Pancreas (tissue), 10 donors: ENCODE results near the gene CDKAL1. TPM values are rescaled to one million over a fixed set of nuclear protein-coding genes. Genes with fewer than 3 reads are reported as not detected.

Experiments
- ATAC-seq, 4 donors: fragments of 200-7000 bp; cut with Tn5 transposase; one replicate each; pipeline versions ENCODE4 v1.8.0 to v1.9.1; 2020; ENCODE audit warnings: mild to moderate bottlenecking in 4 of 4, moderate library complexity in 4 of 4
- DNase-seq, 6 donors: peaks; one replicate each; pipeline ENCODE4 v3.0.0-alpha.2; 2020
- FAIRE-seq: peaks from 2 replicates; lab custom pipeline; 2012; peaks lifted over from hg19 to GRCh38; lab: Jason Lieb, UNC
- H3K27ac ChIP-seq, 4 donors: fragments of 200-600 bp; sonication (generic); 1 replicate in 3 of 4; 2 replicates in 1 of 4; pipeline versions ENCODE4 v1.5.0 to v1.8.0; 2020
- H3K27me3 ChIP-seq, 4 donors: fragments of 200-600 bp; one replicate each; pipeline ENCODE4 v1.8.0; 2021
- H3K36me3 ChIP-seq, 3 donors: fragments of 200-600 bp; sonication (generic) in 1 of 3; one replicate each; pipeline versions ENCODE4 v1.5.0 to v1.8.0; 2020 to 2021
- H3K4me1 ChIP-seq, 3 donors: fragments of 200-600 bp; one replicate each; pipeline ENCODE4 v1.8.0; 2021
- H3K4me3 ChIP-seq, 4 donors: fragments of 200-600 bp; sonication (generic) in 2 of 4; one replicate each; pipeline versions ENCODE4 v1.5.0 to v1.8.0; 2020 to 2021
- H3K9me3 ChIP-seq, 4 donors: fragments of 200-600 bp; one replicate each; pipeline ENCODE4 v1.8.0; 2021
- WGBS, 2 donors: extraction: QIAGEN DNeasy Blood & Tissue Kit; methylation state at CpG; one replicate each; pipeline ENCODE4 v1.1.7; 2013; 5-methylcytosine and 5-hydroxymethylcytosine counted together
- intact Hi-C, 3 donors: fragments of 100-400 bp; cut with DNase I; formaldehyde crosslinking; loops; one replicate each; pipeline versions ENCODE4 v1.11.1 to v1.14.2; 2022
- polyA plus RNA-seq, 2 donors: library from polyadenylated mRNA; stranded (reverse); fragments of 200-250 nt; gene quantifications; one replicate each; pipeline ENCODE4 v1.2.3, GENCODE V29; 2013
- total RNA-seq, 6 donors: library from RNA; stranded (reverse); fragmentation: NEBNext Ultra II Directional in 4 of 6; extraction: Animal tissue kit (Norgen Biotek cat#: 25700) in 4 of 6; gene quantifications; one replicate each; pipeline versions ENCODE4 v1.2.1 to v1.2.4, GENCODE V29; 2021 to 2023
- TF ChIP-seq, protein P1 (sequence below), 4 donors: fragments of 200-600 bp; sonication (generic) in 3 of 4; IDR thresholded peaks; one replicate each; pipeline versions ENCODE4 v1.5.0 to v1.8.0; 2021; ENCODE audit warnings: antibody characterized with exemption in 4 of 4
- donor health status: healthy with polysubstance abuse.
- donor health status: DM: no; HTN: no; CAD: no; lungs with moderate emphysema.
- donor health status: DM: no; HTN: no; CAD: no.
- donor health status: control.
- donor health status: control.
- donor health status: Bipolar disorder and iron deficiency.
- donor health status: DM: yes; HTN: yes; CAD: no.
- donor health status: DM: no; HTN: no; CAD: no.
- donor health status: DM: no; HTN: no; CAD: no.
- donor health status: DM: yes; HTN: yes; CAD: no.

The CDKAL1 gene
- total and polyA plus RNA-seq, 8 donors, result 3.3 to 11.7 (median 8.2) TPM

- H3K27ac ChIP-seq, result peak overlapping the region in 1 of 4 donors; percentile 18
- 29 to 35% methylated on average over 6 of the region's 6 CpGs for WGBS, 2 donors
- no peak for FAIRE-seq
Measured at GRCh38 chr6:20811109-20811761, 277.0 kb downstream of the CDKAL1 start.

DNA sequence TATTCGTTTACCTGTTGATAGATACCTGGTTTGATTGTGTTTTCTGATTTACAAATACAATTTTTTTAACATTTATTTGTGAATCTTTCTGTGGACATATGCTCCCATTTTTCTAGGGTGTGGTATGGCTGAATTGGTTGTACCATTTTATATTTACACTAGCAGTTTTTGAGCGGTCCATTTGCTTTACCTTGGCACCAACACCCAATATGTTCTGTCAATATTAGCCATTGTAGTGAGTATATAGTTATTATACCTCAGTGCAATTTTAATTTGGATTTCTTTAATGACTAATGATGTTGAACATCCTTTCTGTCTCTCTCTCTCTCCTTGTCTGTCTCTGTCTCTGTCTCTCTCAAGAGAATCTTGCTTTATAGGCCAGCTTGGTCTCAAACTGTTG, 278.5 kb downstream of the CDKAL1 start:
- DNase-seq (no peak), ATAC-seq (no peak), FAIRE-seq (no peak)
- Histone ChIP-seq H3K9me3 (no peaks in the 10 kb centered on the region), H3K27ac (no peak overlapping the region), H3K4me3 (no peak overlapping the region), H3K36me3 (no peaks in the 10 kb centered on the region), H3K4me1 (no peaks in the 10 kb centered on the region), H3K27me3 (no peaks in the 10 kb centered on the region)
- WGBS, 2 donors, result 78 to 84% methylated on average over 2 of the region's 2 CpGs
- TF ChIP-seq, protein P1, sequence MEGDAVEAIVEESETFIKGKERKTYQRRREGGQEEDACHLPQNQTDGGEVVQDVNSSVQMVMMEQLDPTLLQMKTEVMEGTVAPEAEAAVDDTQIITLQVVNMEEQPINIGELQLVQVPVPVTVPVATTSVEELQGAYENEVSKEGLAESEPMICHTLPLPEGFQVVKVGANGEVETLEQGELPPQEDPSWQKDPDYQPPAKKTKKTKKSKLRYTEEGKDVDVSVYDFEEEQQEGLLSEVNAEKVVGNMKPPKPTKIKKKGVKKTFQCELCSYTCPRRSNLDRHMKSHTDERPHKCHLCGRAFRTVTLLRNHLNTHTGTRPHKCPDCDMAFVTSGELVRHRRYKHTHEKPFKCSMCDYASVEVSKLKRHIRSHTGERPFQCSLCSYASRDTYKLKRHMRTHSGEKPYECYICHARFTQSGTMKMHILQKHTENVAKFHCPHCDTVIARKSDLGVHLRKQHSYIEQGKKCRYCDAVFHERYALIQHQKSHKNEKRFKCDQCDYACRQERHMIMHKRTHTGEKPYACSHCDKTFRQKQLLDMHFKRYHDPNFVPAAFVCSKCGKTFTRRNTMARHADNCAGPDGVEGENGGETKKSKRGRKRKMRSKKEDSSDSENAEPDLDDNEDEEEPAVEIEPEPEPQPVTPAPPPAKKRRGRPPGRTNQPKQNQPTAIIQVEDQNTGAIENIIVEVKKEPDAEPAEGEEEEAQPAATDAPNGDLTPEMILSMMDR (IDR thresholded peaks at IDR 0.05), result no peak
- intact Hi-C loops, result no loop called here

More at GRCh38 chr6:20811109-20811761, 277.0 kb downstream of the CDKAL1 start:
- no peaks in the 10 kb centered on the region for H3K4me1 ChIP-seq
- DNase-seq (peak in 1 of 6 donors; percentile 9), ATAC-seq (peak; percentile 46 to 83 (median 67))
- H3K4me3 ChIP-seq, result no peak overlapping the region
- intact Hi-C loops, result no loop called here
- H3K9me3 ChIP-seq, result peaks cover 0 to under 1% (median 0%) of the 10 kb centered on the region in 4 donors
- H3K27me3 ChIP-seq, result no peaks in the 10 kb centered on the region
- TF ChIP-seq, protein P1 (IDR thresholded peaks at IDR 0.05), result no peak
- H3K36me3 ChIP-seq, result no peaks in the 10 kb centered on the region

- no peaks in the 10 kb centered on the region for H3K9me3 ChIP-seq
- H3K4me1 ChIP-seq, result no peaks in the 10 kb centered on the region
- intact Hi-C loops, result no loop called here
- no peak for ATAC-seq
- TF ChIP-seq, protein P1 (IDR thresholded peaks at IDR 0.05), result no peak
- DNase-seq, result no peak
- H3K27me3 ChIP-seq, result no peaks in the 10 kb centered on the region
- no peaks in the 10 kb centered on the region for H3K36me3 ChIP-seq
- no peak for FAIRE-seq
- no peak overlapping the region for H3K4me3 ChIP-seq
- 93 to 96% methylated on average over 4 of the region's 4 CpGs for WGBS, 2 donors
- no peak overlapping the region for H3K27ac ChIP-seq
Measured at GRCh38 chr6:20814494-20814893, 280.2 kb downstream of the CDKAL1 start.

DNA sequence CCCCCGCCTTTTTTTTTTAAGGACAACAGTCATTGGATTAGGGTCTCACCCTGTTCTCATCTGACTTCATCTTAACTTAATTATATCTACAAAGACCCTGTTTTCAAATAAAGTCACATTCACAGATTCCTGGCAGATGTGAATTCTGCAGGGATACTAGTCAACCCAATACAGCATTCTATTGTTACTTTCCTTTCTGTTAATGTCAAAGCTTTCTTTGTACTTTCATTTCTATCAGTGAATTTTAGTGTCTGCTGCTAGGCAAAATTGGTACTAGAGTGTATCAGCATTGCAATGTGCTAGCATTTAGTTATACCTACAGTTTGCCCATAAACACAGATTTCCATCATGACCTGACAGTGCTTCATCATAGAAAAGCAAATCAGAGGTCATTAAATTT, 281.9 kb downstream of the CDKAL1 start:
- Histone ChIP-seq H3K9me3 (no peaks in the 10 kb centered on the region), H3K27ac (no peak overlapping the region), H3K36me3 (no peaks in the 10 kb centered on the region), H3K27me3 (no peaks in the 10 kb centered on the region), H3K4me3 (no peak overlapping the region), H3K4me1 (no peaks in the 10 kb centered on the region)
- ATAC-seq (no peak), FAIRE-seq (no peak), DNase-seq (no peak)
- no CpG with 5 or more reads among the region's 1 CpG for WGBS, 2 donors
- TF ChIP-seq, protein P1 (IDR thresholded peaks at IDR 0.05), result no peak
- intact Hi-C loops, result no loop called here

GRCh38 chr6:20817806-20818320, 283.6 kb downstream of the CDKAL1 start:
- Histone ChIP-seq H3K27me3 (no peaks in the 10 kb centered on the region), H3K27ac (no peak overlapping the region), H3K9me3 (no peaks in the 10 kb centered on the region), H3K36me3 (no peaks in the 10 kb centered on the region), H3K4me3 (no peak overlapping the region), H3K4me1 (no peaks in the 10 kb centered on the region)
- intact Hi-C loops, result no loop called here
- TF ChIP-seq, protein P1 (IDR thresholded peaks at IDR 0.05), result no peak
- WGBS, 2 donors, result 95% methylated on average over 2 of the region's 2 CpGs
- DNase-seq (no peak), FAIRE-seq (no peak), ATAC-seq (no peak)
